ENCODE data around the gene UNKL.

The UNKL gene

DNA sequence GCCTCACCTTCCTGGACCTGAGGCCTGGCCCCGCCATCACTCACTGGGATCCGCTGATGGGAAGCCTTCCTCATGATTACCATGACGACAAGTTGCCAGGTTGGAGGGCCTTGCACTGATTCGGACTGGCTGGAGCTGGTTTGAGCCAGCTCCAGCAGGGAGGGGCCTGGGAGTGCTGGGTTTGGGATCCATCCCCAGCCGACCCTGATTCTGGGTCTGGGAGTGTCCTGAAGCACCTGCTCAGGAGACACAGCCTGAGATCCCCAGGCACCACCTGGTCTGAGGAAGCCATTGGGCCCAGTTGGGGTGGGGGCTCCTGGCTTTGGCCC, 86.9 kb downstream of the UNKL start:
- TF ChIP-seq, protein P1, sequence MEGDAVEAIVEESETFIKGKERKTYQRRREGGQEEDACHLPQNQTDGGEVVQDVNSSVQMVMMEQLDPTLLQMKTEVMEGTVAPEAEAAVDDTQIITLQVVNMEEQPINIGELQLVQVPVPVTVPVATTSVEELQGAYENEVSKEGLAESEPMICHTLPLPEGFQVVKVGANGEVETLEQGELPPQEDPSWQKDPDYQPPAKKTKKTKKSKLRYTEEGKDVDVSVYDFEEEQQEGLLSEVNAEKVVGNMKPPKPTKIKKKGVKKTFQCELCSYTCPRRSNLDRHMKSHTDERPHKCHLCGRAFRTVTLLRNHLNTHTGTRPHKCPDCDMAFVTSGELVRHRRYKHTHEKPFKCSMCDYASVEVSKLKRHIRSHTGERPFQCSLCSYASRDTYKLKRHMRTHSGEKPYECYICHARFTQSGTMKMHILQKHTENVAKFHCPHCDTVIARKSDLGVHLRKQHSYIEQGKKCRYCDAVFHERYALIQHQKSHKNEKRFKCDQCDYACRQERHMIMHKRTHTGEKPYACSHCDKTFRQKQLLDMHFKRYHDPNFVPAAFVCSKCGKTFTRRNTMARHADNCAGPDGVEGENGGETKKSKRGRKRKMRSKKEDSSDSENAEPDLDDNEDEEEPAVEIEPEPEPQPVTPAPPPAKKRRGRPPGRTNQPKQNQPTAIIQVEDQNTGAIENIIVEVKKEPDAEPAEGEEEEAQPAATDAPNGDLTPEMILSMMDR (IDR thresholded peaks at IDR 0.05; ENCODE audit: extremely low read depth, missing control alignments) = no peak
- no peak for DNase-seq (ENCODE audit: low spot score)

DNA sequence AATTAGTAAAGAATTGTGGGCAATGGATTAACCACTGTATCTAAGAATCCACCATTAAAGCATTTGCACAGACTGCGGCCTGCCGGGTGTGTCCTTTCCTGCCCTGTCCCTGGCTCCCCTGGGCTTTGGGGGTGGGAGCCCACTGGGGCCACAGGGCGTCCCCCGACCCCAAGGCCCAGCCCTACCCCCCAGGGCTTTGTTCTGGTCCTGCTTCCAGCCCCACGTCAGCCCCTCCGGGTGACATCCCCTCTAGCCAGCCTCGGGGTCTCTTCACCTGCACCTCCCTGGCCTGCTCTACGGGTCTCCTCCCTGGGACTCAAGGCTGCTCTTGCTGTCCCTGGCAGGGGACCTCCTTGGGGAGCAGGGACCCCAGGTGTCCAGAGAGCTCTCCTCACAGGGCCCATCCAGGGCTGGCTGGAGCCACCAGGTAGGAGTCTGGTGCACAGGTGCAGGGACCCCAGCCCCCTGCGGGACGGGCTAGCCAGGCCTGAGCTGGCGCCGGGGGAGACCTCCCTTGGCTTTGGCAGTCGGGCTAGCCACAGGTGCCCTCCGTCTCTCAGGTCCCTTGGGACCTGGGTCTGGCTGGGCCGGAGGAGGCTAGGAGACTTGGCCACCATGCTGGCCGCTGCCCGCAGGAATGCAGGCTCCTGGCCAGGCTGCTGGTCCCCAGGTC, 87.4 kb downstream of the UNKL start:
- TF ChIP-seq, protein P1 (IDR thresholded peaks at IDR 0.05; ENCODE audit: extremely low read depth, missing control alignments) = no peak
- DNase-seq (ENCODE audit: low spot score) = no peak

DNA sequence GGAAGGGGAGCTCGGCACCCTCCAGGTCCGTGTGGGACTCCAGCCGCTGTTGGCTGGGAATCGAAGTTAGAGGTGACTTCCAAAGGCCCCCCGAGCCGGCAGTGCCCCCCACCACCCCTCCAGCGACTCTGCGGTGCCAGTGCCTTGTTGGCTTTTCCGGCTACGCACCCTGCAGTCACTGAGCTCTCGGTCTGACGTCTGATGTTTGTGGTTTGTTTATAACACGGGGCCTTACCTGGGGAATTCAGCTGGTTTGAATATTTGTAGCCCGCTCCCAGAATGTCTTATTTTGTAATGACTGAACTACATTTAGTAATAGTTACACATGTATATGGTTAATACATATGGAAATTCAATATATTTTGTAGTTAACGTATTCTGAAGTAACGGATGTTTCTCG, 88.1 kb downstream of the UNKL start:
- TF ChIP-seq, protein P1 (IDR thresholded peaks at IDR 0.05; ENCODE audit: extremely low read depth, missing control alignments) = no peak
- no peak for DNase-seq (ENCODE audit: low spot score)

DNA sequence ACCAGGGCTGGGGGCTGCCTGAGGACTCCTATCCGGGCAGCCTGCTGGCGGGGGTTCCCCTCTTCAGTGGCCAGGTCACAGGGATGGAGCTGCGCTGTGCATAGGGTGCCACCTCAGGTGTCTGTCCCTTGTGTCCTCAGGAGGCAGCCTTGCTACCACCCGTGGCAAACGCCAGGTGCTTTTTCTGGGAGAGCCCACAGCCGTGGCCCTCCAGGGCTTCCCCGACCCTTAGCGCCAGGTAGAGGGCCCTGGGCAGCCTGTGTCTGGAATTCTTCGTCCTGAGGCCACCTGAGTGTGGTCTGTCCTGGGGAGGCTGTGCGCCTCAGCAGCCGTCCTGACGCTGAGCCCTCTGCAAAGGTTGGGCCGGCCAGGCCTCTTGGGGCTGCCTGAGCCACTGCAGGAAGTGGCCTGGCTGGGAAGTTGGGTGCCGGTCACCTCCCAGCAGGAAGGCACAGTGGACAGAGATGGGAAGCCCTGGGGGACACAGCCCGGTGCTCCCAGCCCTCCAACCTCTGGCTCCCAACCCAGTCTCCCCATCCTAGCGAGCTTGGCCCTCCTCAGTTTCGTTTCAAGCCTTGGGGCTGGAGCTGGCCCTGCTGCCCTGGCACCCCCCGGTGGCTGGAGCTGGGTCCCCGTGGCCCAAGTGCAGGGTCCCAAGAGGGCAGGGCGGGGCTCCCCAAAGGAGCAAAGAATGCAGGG, 88.7 kb downstream of the UNKL start:
- DNase-seq (ENCODE audit: low spot score) = no peak
- TF ChIP-seq, protein P1 (IDR thresholded peaks at IDR 0.05; ENCODE audit: extremely low read depth, missing control alignments) = no peak

DNA sequence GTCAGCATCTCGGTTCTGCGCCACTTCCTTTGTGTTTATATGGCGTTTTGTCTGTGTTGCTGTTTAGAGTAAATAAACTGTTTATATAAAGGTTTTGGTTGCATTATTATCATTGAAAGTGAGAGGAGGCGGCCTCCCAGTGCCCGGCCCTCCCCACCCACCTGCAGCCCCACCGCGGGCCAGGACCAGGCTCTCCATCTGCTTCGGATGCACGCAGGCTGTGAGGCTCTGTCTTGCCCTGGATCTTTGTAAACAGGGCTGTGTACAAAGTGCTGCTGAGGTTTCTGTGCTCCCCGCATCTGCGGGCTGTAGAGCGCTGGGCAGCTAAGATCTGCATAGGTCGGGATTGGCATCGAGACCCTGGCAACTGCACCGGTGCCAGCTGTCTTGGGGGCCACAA, 89.2 kb downstream of the UNKL start:
- TF ChIP-seq, protein P1 (IDR thresholded peaks at IDR 0.05; ENCODE audit: extremely low read depth, missing control alignments) = no peak
- DNase-seq (ENCODE audit: low spot score) = no peak

DNA sequence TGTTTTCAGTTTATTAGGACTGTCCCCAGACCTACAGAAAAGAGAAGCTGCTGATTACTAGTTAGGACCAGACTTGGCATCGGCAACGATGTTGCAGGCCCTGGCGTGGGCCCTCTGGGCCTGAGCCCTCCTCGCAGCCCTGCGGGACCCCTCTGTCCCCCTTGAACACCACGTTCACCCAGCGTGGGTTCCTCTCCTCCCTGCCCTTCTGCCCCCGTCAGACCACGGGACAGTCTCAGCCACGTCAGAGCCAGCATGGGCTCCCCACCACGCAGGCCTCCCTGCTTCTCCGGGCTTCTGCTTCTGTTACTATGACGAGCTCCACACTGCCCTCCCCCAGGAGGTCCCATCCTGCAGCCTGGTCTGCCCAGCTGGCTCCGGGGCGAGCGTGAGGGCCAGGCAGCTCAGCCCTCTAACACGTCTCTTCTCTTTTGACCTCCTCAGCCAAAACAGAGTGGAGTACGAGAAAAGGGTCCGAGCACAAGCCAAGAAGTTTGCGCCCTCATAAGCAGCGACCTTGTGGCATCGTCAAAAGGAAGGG, 90.1 kb downstream of the UNKL start:
- DNase-seq (ENCODE audit: low spot score) = no peak
- TF ChIP-seq, protein P1 (IDR thresholded peaks at IDR 0.05; ENCODE audit: extremely low read depth, missing control alignments) = no peak
